GM19455 (cell line): ENCODE data around the gene ADCY4.
"Not testable (repeated sequence)": the region's sequence is repeated elsewhere in the genome, so short reads cannot be mapped to it uniquely, and the experiment has no call there.

Experiments
- ATAC-seq: cut with Tn5 transposase; IDR thresholded peaks from one replicate; pipeline ENCODE4 v1.9.1; 2021; ENCODE audit not compliant: unreplicated experiment

Gene ADCY4

GRCh38 chr14:24334431-24335291 lies at the start of gene ADCY4:
Gene ADCY4, minus strand, starts transcription at chr14:24335071. Its CDS starts 419 bp downstream, at chr14:24334652.
- ATAC-seq, result no peak

GRCh38 chr14:24384169-24384568 lies 49.3 kb upstream of the ADCY4 start:
- no peak for ATAC-seq

GRCh38 chr14:24382064-24382371 lies 47.1 kb upstream of the ADCY4 start:
- ATAC-seq, result no peak

GRCh38 chr14:24381363-24382063 lies 46.6 kb upstream of the ADCY4 start:
- no peak for ATAC-seq

GRCh38 chr14:24379907-24380730 lies 45.2 kb upstream of the ADCY4 start:
- no peak for ATAC-seq

- ATAC-seq, result no peak
These were observed 44.4 kb upstream of the ADCY4 start for GRCh38 chr14:24378981-24379906.

GRCh38 chr14:24378327-24378726 lies 43.5 kb upstream of the ADCY4 start:
- ATAC-seq, result no peak

GRCh38 chr14:24377657-24378056 lies 42.8 kb upstream of the ADCY4 start:
- no peak for ATAC-seq

GRCh38 chr14:24377126-24377525 lies 42.3 kb upstream of the ADCY4 start:
- ATAC-seq, result no peak

GRCh38 chr14:24376448-24377070 lies 41.7 kb upstream of the ADCY4 start:
- no peak for ATAC-seq

- ATAC-seq, result no peak
These were observed 38.0 kb upstream of the ADCY4 start for GRCh38 chr14:24372701-24373416.

- not testable (repeated sequence) for ATAC-seq
These were observed 36.7 kb upstream of the ADCY4 start for GRCh38 chr14:24371605-24372004.

GRCh38 chr14:24370748-24371147 lies 35.9 kb upstream of the ADCY4 start:
- ATAC-seq, result no peak

- no peak for ATAC-seq
These were observed 35.2 kb upstream of the ADCY4 start for GRCh38 chr14:24369907-24370687.

GRCh38 chr14:24369463-24369862 lies 34.6 kb upstream of the ADCY4 start:
- no peak for ATAC-seq

GRCh38 chr14:24368562-24369252 lies 33.8 kb upstream of the ADCY4 start:
- ATAC-seq, result no peak

GRCh38 chr14:24368212-24368561 lies 33.3 kb upstream of the ADCY4 start:
- no peak for ATAC-seq
